ENCODE data around the gene AGAP1.

The AGAP1 gene

GRCh38 chr2:235893129-235893698 lies 399.4 kb downstream of the AGAP1 start:
- DNase-seq = no peak
- intact Hi-C loops (cut with DNase I) = no loop called here

DNA sequence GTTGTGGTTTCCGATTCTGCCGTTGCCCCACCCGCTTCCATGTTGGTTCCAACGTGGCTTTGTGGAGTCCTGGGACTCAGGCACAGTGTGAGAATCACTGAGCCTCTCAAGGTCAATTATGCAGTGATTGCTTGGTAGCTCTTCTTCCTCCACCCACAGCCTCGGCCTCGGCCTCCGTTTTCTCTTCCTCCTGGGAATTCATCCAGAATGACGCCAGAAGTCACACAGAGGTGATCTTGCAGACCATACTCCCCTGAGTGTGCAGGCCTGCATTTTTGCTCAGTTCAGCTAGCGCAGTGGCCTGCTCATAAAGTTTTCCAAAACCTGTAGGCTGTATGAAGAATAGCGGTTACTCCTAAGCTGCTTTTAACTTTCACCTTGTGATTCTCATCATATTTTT lies 401.0 kb downstream of the AGAP1 start:
- intact Hi-C loops (cut with DNase I) = no loop called here
- DNase-seq = no peak

- DNase-seq = no peak
- intact Hi-C loops (cut with DNase I) = no loop called here
Measured at GRCh38 chr2:235896061-235896460, 402.2 kb downstream of the AGAP1 start.

- intact Hi-C loops (cut with DNase I) = no loop called here
- no peak for DNase-seq
Measured at GRCh38 chr2:235897992-235898391, 404.1 kb downstream of the AGAP1 start.

DNA sequence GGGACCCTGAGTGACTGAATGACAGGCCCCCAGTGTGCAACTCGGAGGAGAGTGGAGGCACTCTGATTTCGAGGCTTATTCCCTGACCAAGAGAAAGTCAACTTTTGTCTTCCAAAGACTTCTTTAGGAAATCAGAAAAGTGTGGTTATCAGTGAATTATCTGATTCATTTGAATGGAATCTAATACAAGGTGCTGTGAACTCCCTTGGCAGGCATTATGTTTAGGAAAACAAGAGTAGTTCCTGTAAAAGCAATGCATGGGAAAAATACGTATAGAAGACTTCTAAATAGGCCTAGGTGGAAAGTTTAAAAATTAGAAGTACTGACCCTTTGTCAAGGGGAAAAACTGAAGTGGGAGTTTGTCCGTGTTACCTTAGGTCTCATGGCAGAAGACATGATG lies 404.9 kb downstream of the AGAP1 start:
- intact Hi-C loops (cut with DNase I) = no loop called here
- no peak for DNase-seq

DNA sequence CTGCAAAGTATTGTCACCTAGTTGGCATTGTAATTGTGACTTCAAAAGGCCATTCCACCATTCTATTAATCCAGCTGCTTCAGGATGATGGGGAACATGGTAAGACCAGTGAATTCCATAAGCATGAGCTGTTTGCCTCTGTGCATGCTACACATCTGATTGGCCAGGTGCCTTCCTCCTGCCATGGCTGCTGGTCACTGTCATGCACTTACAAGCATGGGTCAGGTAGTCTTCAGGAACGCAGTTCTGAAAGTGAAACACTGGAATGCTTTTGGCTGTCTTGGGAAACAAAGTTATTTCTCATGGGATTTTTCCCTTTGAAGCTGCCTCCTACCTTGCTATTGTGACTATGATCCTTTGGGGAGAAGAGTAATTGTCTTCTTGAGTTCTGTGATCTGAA lies 406.8 kb downstream of the AGAP1 start:
- intact Hi-C loops (cut with DNase I) = no loop called here
- no peak for DNase-seq

- intact Hi-C loops (cut with DNase I) = no loop called here
- DNase-seq = no peak
Measured at GRCh38 chr2:235901243-235901642, 407.4 kb downstream of the AGAP1 start.

DNA sequence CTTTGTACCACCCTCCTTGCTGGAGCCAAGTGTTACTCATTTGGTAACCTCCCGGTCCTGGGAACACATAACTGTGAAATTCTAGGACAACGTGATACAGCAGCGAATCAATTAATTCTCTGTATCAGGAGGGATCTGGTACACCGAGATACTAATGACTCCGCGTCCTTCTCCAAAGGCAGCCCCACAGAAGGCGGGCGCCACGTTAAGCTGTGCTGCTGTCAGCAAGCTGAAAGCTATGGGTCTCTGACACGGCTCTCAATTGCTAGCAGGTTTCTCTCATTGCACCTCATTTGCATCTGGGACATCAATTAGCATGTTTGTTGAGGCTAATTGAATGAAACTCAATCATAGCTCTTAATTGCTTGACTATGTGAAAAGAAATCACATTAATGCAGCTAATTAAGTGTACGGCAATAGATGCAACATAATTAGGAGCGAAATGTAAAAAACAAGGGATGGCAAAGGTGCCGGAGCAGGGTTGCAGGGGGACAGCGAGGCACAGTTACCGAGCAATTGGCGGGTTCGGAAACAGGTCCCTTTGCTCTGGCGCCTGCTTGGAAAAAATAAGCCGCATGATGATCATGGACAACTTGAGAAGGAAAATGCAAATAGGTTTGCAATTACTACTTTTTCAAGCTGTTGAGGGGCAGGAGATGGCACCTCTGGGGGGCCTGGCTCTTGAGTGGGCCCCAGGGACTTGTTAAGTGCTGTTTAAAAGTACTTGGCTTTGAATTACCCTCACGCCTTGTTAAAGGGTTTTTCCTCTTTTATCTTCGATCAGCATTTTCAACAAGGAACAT lies 410.1 kb downstream of the AGAP1 start:
- no peak for DNase-seq
- intact Hi-C loops (cut with DNase I) = no loop called here

DNA sequence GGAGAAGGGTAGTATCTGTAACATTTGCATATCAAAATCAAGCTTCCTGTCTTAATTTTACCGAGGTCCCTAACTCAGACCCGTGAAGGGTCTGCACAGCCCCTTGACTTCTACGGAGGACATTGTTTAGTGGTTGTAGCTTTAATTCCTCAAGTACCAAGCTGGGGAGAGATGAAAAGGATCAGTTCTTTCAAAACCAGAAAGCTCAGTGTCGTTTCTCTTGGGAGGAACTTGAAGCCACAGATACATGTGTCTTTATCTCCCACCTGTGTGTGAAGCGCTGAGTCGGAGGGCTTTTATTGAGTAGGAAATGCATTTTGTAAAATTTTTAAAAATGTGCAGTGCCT lies 410.7 kb downstream of the AGAP1 start:
- intact Hi-C loops (cut with DNase I) = no loop called here

DNA sequence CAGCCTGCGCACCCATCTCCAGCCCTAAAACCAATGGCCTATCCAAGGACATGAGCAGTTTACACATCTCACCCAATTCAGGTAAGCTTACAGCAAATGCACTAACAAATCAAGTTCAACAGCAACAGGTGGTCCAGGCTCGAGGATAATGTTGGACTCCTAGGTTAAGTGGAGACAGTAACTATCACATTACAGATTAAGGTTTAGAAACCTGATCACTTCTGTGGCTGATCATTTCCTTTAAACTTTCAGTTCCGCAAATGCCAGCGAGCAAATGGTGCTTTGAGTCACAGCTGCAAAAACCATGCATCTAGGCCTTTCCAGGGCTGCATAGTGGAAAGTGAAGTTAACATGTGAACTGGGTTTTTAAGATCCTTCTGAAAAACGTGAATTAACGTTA lies 415.0 kb downstream of the AGAP1 start:
- DNase-seq = no peak
- intact Hi-C loops (cut with DNase I) = no loop called here

More for the DNA sequence above, 410.7 kb downstream of the AGAP1 start:
- DNase-seq = no peak

GRCh38 chr2:235909358-235909757 lies 415.5 kb downstream of the AGAP1 start:
- DNase-seq = no peak
- intact Hi-C loops (cut with DNase I) = no loop called here

DNA sequence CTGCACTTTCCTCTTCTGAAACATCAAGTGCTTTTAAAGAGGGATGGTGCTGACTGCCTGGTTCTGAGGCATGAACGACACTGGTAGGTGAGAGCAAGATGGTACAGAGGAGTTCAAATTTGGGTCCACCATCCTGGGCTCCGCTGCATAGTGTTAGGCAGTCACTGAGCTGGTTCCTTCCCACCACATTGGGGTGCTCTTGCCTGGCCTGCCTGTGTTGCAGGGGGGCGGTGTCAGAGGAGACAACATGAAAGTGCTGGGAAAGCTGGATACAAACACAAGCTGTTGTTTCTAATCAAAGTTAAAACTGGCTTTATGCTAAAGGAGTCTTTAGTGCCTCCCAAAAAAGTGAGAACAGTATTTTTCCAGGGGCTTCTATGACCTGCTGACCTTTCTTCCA lies 416.2 kb downstream of the AGAP1 start:
- DNase-seq = no peak
- intact Hi-C loops (cut with DNase I) = no loop called here

DNA sequence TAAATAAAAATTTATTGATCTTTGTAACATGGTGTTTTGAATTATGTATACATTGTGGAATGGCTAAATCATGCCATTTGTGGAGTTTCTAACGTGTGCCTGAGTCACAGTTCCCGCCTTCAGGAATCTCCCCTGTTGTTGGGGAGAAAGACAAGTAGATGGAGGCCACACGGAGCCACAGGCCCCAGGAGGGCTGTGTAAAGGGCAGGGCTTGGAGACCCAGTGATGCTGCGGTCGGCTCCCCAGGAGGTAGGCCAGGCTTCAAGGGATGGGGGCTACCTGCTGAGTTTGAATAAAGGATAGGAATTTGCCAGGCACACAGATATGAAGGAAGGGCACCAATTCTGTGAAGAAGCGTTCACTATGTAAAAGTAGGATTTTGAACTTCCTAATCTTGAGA lies 417.3 kb downstream of the AGAP1 start:
- no peak for DNase-seq
- intact Hi-C loops (cut with DNase I) = no loop called here

DNA sequence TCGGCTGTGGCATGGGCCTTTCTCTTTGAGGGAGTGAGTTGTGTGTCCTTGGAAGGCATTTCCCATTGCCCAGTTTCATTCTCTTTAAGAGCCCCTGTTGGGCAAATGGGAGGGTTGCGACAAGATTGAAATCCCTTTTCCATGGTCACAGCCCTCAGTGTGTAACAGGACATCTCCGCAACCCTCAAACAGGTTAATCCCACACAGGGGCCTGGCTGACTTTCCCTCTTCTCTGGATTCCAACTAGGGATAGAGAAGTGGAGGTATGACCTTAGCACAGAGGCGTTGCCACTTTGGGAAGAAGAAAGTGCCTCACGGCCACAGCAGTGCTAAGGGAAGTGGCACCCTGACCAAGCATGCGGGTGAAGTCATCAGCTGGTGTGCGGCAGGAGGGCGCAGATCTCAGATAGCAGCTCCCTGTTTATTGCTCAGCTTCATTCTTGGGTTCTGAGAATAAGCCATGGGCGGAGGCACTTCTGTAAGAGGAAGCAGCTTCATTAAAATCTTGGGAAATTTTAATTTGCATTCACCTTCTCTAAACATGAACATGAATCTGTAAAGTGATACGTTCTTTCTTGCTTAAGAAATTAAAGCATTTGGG lies 417.9 kb downstream of the AGAP1 start:
- no peak for DNase-seq
- intact Hi-C loops (cut with DNase I) = no loop called here

DNA sequence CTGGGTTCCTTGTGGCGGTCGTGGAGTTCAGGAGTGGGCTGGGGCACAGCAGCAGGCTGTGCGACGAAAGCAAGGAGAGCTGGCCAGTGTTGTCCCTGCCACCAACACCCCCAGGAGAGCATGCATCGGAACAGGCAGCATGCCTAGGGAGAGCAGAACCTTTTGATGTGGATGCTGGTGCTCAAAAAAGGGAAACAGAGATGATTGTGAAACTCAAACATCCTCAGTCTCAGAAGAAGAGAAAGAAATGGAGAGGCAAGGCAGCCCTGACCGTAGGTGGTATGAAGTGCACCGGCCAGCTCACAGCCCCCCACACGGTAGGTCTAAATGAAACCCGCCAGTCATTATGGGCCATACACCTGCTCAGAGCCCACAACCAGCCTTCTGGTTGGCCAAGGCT lies 420.9 kb downstream of the AGAP1 start:
- DNase-seq = no peak

GRCh38 chr2:235917506-235917905 lies 423.7 kb downstream of the AGAP1 start:
- intact Hi-C loops (cut with DNase I) = no loop called here
- peak in 1 of 10 donors; percentile 40 for DNase-seq

More for the DNA sequence above, 420.9 kb downstream of the AGAP1 start:
- intact Hi-C loops (cut with DNase I) = no loop called here

- intact Hi-C loops (cut with DNase I) = no loop called here
Measured at GRCh38 chr2:235918876-235919275, 425.0 kb downstream of the AGAP1 start.

DNA sequence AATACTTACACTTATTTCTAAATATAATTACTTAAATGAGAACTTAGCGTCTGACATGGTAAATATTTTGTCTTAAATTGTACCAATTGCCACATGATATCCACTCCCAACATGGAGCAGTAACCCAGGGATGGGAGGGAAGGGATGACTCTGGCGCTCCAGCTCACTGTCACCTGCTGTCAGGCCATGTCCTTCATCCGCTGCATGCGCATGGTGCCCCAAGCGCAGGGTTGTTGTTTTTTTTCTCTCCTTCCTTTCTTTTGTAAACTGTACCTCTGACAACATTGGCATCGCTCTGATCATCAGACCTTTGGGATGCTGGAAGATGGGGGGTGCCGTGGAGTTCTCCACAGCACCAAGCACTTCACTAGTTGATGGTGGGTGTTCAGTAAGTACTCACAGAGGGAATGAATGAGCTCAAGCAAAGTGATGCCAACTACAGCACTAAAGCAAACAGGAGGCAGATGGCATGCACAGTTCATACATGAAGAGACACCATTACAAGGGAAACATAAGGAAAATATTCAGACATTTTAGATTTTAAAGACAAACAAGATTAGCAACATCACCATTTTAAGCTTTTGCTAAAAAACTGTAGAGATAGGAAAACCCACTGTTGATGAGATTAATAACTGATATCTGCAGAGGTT lies 426.5 kb downstream of the AGAP1 start:
- no peak for DNase-seq
- intact Hi-C loops (cut with DNase I) = no loop called here

More at GRCh38 chr2:235918876-235919275, 425.0 kb downstream of the AGAP1 start:
- DNase-seq = no peak

GRCh38 chr2:235921508-235922191 lies 427.8 kb downstream of the AGAP1 start:
- intact Hi-C loops (cut with DNase I) = no loop called here
- peak in 7 of 10 donors; percentile 27 to 94 (median 67) for DNase-seq

DNA sequence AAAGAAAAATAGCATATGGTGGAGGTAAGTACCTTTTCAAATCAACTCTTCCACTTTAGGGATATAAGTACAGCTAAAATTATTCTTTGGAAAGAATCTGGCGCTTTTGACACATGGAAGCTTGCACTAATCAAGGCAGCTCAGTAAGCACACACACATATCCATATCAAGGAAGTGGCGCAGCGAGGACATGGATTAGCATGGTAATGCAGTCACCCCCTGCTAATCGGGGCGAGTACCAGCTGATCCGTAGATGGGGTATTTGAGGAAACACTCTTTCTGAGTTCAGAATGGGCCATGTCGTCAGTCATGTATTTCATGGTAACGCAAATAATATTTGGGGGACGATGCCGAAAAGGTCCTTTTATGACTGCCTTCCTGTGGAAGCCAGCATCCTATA lies 429.0 kb downstream of the AGAP1 start:
- intact Hi-C loops (cut with DNase I) = no loop called here

More for the DNA sequence above, 429.0 kb downstream of the AGAP1 start:
- peak in 1 of 10 donors; percentile 26 for DNase-seq

Data from posterior cingulate gyrus (tissue), 11 donors.